ENCODE measurements around the gene NDUFA1.
"Not testable (repeated sequence)": the region's sequence is repeated elsewhere in the genome, so short reads cannot be mapped to it uniquely, and the experiment has no call there.

The NDUFA1 gene

DNA sequence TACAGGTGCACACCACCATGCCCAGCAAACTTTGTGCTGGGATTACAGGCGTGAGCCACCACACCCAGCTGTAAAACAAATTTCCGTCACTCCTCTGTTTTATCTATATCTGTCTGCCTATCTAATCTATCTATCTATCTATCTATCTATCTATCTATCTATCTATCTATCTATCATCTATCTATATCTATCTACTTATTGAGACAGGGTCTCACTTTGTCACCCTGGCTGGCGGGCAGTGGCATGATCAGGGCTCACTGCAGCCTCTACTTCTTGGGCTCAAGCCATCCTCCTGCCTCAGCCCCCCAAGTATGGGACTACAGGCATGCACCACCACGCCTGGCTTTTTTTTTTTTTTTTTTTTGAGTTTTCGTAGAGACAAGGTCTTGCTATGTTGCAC, 44.7 kb downstream of the NDUFA1 start:
- DNase-seq, result no peak

DNA sequence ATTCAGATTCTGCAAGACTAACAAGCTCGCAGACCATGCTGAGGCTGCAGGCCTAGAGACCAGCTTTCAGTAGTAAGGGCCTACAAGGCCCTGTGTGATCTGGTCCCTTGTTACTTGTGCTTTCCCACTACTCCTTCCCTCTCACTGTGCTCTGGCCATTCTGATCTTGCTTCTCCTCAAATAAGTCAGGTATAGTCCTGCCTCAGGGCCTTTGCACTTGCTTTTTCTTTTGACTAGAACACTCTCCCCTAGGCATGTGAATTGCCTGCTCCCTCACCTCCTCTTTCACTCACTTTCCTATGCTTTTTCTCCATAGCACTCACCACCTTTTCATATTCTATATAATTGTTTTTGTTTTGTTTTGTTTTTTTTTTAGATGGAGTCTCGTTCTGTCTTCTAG, 46.2 kb downstream of the NDUFA1 start:
- no peak for DNase-seq

DNA sequence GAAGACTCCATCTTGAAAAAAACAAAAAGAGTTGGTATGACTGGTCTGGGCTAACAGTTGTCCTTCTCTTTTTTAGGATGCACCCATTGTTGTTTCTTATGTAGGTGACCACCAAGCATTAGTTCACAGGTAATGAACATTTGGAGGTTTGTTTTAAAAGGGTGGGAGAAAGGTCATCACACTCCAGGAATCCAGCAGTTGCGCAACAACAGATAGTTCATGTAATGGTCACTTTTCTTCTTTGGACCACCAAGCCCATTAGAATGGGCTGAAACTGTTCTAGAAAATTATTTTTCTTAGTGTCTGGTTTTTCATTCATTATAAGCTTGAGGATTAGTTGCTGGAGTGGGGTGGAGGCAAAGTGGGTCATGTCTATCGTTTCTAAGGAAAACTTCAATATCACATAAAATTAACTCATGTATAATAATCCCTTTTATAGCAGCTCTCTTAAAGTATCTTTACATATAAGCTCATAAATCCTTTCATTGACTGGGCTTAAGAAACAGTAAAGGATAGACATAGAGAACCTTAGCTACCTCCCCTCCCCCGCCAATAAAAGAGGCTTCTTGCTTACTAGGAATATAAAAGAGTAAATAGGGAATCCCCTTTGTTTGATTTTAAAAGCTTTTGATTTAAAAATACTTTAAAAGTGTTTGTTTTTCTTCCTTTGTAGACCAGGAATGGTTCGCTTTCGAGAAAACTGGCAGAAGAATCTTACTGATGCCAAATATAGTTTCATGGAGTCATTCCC, 48.4 kb downstream of the NDUFA1 start:
- DNase-seq, result no peak

DNA sequence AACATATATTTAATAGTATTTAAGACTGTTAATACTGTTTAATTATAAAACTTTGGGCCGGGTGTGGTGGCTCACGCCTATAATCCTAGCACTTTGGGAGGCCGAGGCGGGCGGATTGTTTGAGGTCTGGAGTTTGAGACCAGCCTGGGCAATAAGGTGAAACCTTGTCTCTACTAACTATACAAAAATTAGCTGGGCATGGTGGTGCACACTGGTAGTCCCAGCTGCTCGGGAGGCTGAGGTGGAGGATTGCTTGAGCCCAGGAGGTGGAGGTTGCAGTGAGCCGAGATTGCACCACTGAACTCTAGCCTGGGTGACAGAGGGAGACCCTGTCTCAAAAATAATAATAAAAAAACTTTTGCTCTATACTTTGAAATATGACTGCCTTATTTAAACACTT, 50.8 kb downstream of the NDUFA1 start:
- DNase-seq, result not testable (repeated sequence)
